SU-DHL-6 (cell line): Measurements from ENCODE around the gene KRT79.

ENCODE experiments used
- EZH2phosphoT487 ChIP-seq: fragments of 200-600 bp; sonication (generic), shearing (Covaris generic); conservative IDR thresholded peaks from 2 replicates; pipeline ENCODE4 v1.6.1; 2018; ENCODE audit warnings: mild to moderate bottlenecking, antibody characterized with exemption, low read length, moderate library complexity, mixed read lengths
- TF ChIP-seq, protein P1 (sequence below): fragments of 200-600 bp; sonication (generic); IDR thresholded peaks from one replicate; pipeline ENCODE4 v1.5.1; 2017; ENCODE audit warnings: antibody characterized with exemption, mild to moderate bottlenecking, low read length, moderate library complexity; ENCODE audit not compliant: insufficient read depth, poor library complexity, severe bottlenecking

DNA sequence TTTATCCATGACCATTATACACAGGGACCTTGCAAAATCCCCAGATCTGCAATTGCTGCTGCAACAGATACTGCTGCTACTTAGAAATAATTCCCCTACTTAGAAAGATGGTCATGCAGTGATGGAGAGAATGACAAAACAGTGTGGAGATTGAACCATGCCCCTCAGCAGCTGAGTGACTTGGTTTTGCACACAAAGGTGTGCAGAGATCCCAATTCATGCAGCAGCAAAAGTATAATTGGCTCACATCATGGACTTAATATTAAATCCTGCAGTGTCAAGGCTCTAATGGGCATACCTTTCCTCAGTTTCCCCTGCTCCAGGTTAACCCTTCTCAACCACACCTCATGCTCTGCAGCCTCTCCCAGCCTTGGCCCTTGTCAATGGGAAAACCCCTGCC, 17.7 kb upstream of the KRT79 start:
- TF ChIP-seq, protein P1, sequence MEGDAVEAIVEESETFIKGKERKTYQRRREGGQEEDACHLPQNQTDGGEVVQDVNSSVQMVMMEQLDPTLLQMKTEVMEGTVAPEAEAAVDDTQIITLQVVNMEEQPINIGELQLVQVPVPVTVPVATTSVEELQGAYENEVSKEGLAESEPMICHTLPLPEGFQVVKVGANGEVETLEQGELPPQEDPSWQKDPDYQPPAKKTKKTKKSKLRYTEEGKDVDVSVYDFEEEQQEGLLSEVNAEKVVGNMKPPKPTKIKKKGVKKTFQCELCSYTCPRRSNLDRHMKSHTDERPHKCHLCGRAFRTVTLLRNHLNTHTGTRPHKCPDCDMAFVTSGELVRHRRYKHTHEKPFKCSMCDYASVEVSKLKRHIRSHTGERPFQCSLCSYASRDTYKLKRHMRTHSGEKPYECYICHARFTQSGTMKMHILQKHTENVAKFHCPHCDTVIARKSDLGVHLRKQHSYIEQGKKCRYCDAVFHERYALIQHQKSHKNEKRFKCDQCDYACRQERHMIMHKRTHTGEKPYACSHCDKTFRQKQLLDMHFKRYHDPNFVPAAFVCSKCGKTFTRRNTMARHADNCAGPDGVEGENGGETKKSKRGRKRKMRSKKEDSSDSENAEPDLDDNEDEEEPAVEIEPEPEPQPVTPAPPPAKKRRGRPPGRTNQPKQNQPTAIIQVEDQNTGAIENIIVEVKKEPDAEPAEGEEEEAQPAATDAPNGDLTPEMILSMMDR: no peak
- TF ChIP-seq EZH2phosphoT487: no peak
